Smooth muscle cell (in vitro differentiated cells): ENCODE measurements around the gene NACC2. TPM values are rescaled to one million over a fixed set of nuclear protein-coding genes. Genes with fewer than 3 reads are reported as not detected.

ENCODE experiments used
- DNase-seq: peaks from one replicate; lab custom pipeline; 2025; ENCODE audit not compliant: unreplicated experiment; lab: John Stamatoyannopoulos, UW
- H2AFZ ChIP-seq: fragments of 200-600 bp; sonication (generic); 2 replicates; pipeline ENCODE4 v1.6.0; 2016; ENCODE audit warnings: antibody characterized with exemption, low read depth, mild to moderate bottlenecking
- H3F3A ChIP-seq: fragments of 200-600 bp; sonication (generic); 2 replicates; pipeline ENCODE4 v1.6.0; 2017; ENCODE audit warnings: antibody characterized with exemption, low read depth
- H3K27ac ChIP-seq: fragments of 200-600 bp; sonication (generic); 2 replicates; pipeline ENCODE4 v1.5.1; 2016; ENCODE audit warnings: low read depth, mild to moderate bottlenecking
- H3K27me3 ChIP-seq: fragments of 200-600 bp; sonication (generic); 2 replicates; pipeline ENCODE4 v1.6.1; 2016; ENCODE audit warnings: low read depth, mild to moderate bottlenecking
- H3K36me3 ChIP-seq: fragments of 200-600 bp; sonication (generic); 2 replicates; pipeline ENCODE4 v1.5.1; 2016; ENCODE audit warnings: low read depth
- H3K4me1 ChIP-seq: fragments of 200-600 bp; sonication (generic); 2 replicates; pipeline ENCODE4 v1.5.1; 2016; ENCODE audit warnings: low read depth
- H3K4me2 ChIP-seq: fragments of 200-600 bp; sonication (generic); 2 replicates; pipeline ENCODE4 v1.6.0; 2016; ENCODE audit warnings: mild to moderate bottlenecking
- H3K4me3 ChIP-seq: fragments of 200-600 bp; sonication (generic); 2 replicates; pipeline ENCODE4 v1.5.1; 2016; ENCODE audit warnings: mild to moderate bottlenecking
- H3K79me2 ChIP-seq: fragments of 200-600 bp; sonication (generic); 2 replicates; pipeline ENCODE4 v1.6.0; 2016; ENCODE audit warnings: low read depth, mild to moderate bottlenecking
- H3K9ac ChIP-seq: fragments of 200-600 bp; sonication (generic); 2 replicates; pipeline ENCODE4 v1.6.0; 2016; ENCODE audit warnings: low read depth
- H3K9me3 ChIP-seq: fragments of 200-600 bp; sonication (generic); replicated peaks from 2 replicates; pipeline ENCODE4 v1.5.1; 2016; ENCODE audit warnings: low read depth
- H4K20me1 ChIP-seq: fragments of 200-600 bp; sonication (generic); 2 replicates; pipeline ENCODE4 v1.6.0; 2016; ENCODE audit warnings: low read depth
- CTCF ChIP-seq: fragments of 200-600 bp; sonication (generic); IDR thresholded peaks from 2 replicates; pipeline ENCODE4 v1.5.1; 2017; ENCODE audit warnings: borderline replicate concordance, mild to moderate bottlenecking, antibody characterized with exemption; ENCODE audit not compliant: insufficient read depth, poor library complexity, severe bottlenecking
- WGBS: methylation state at CpG from one replicate; pipeline ENCODE4 v1.1.7; 2016; ENCODE audit warnings: low lambda C conversion rate; 5-methylcytosine and 5-hydroxymethylcytosine counted together
- polyA plus RNA-seq: library from polyadenylated mRNA; unstranded; fragments of >200 nt; fragmentation: Nextera tagmentation; extraction: Ambion mirVana; gene quantifications from 2 replicates; pipeline ENCODE4 v1.2.1, GENCODE V29; 2016
- total RNA-seq: library from RNA; depleted of rRNA; stranded (reverse); fragments of >200 nt; gene quantifications from 2 replicates; pipeline ENCODE4 v1.2.3, GENCODE V29; 2014

The NACC2 gene
- total and polyA plus RNA-seq, 2 experiments from 2014 or later = 6.7 to 8.8 TPM

- no peaks in the 10 kb centered on the region for H3K9me3 ChIP-seq
- no peak for TF ChIP-seq CTCF
- H3F3A ChIP-seq = peaks cover 4% of the 10 kb centered on the region
- H3K27ac ChIP-seq = no peak overlapping the region
- H3K36me3 ChIP-seq = no peaks in the 10 kb centered on the region
- no peak overlapping the region for H3K9ac ChIP-seq
- H3K4me1 ChIP-seq = peaks cover 8% of the 10 kb centered on the region
- H3K4me2 ChIP-seq = no peak overlapping the region
- peaks cover 96% of the 10 kb centered on the region for H4K20me1 ChIP-seq
- 93% methylated on average over 21 of the region's 21 CpGs for WGBS
- H3K27me3 ChIP-seq = no peaks in the 10 kb centered on the region
- no peak for DNase-seq
- H3K79me2 ChIP-seq = peaks cover 60% of the 10 kb centered on the region
- no peak overlapping the region for H3K4me3 ChIP-seq
- no peak overlapping the region for H2AFZ ChIP-seq
These were observed 47.1 kb downstream of the NACC2 start for GRCh38 chr9:136047775-136048559.

DNA sequence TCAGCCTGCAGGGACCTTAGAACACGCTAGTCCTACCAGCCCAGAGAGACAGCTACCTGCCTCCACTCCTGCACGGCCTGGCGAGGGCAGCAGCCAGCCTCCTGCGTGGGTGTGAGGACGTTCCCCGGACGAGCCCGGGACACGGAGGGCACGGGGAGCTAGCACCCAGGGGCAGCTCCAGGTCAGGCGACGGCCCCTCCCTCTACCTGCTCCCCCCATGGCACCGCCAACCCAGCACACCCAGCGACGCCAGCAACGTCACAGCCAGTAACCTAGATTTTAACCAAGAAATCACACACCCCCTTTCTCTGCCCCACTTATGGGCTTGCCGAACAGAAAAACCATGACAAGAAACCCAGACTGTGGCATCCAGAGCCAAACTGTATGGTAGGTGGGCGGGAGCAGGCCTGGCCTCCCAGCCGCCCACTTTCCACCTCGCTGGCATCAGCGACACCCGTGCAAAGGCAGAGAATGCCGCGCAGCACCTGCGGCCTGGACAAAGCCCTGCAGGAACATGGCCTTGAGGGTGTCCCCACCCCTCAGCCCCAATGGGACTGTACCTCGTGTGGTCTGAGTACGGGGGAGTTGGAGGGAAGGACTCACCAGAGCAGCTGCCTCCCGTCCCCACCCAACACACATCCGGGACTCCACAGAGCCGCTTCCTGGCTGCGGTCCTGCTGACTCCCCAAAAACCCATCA lies 47.9 kb downstream of the NACC2 start:
- H3F3A ChIP-seq = no peaks in the 10 kb centered on the region
- H3K4me1 ChIP-seq = peaks cover 1% of the 10 kb centered on the region
- no peak overlapping the region for H3K4me3 ChIP-seq
- H2AFZ ChIP-seq = no peak overlapping the region
- no peaks in the 10 kb centered on the region for H3K9me3 ChIP-seq
- no peaks in the 10 kb centered on the region for H3K27me3 ChIP-seq
- TF ChIP-seq CTCF = no peak
- H3K4me2 ChIP-seq = no peak overlapping the region
- H3K36me3 ChIP-seq = no peaks in the 10 kb centered on the region
- peaks cover 66% of the 10 kb centered on the region for H3K79me2 ChIP-seq
- H3K27ac ChIP-seq = no peak overlapping the region
- no peak for DNase-seq
- WGBS = 95% methylated on average over 28 of the region's 31 CpGs
- peaks cover 96% of the 10 kb centered on the region for H4K20me1 ChIP-seq
- no peak overlapping the region for H3K9ac ChIP-seq

DNA sequence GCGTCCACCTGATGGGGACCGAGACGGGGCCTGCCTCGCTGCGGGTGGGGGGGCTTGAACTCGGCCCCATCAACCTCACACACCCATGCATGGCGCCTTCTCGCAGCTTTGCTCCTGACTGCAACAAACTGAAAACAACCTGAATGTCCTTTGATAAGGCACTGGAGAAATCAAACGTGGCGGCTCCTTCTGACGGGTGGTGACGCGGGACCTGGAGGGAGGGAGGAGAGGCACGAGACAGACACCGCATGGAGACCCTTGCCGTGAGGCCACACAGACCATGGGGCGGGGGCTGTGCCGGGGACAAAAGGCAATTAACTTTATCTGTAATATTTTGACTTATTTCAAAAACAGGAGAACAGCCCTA lies 48.6 kb downstream of the NACC2 start:
- H3K4me2 ChIP-seq = no peak overlapping the region
- H3K9ac ChIP-seq = no peak overlapping the region
- no peaks in the 10 kb centered on the region for H3K36me3 ChIP-seq
- H3F3A ChIP-seq = no peaks in the 10 kb centered on the region
- H3K9me3 ChIP-seq = no peaks in the 10 kb centered on the region
- H3K4me3 ChIP-seq = no peak overlapping the region
- H3K27me3 ChIP-seq = no peaks in the 10 kb centered on the region
- no peak overlapping the region for H3K27ac ChIP-seq
- TF ChIP-seq CTCF = no peak
- no peak overlapping the region for H2AFZ ChIP-seq
- peaks cover 72% of the 10 kb centered on the region for H3K79me2 ChIP-seq
- 95% methylated on average over 18 of the region's 18 CpGs for WGBS
- no peaks in the 10 kb centered on the region for H3K4me1 ChIP-seq
- DNase-seq = no peak
- peaks cover 98% of the 10 kb centered on the region for H4K20me1 ChIP-seq
